ENCODE measurements around the gene SP4. TPM values are rescaled to one million over a fixed set of nuclear protein-coding genes. Genes with fewer than 3 reads are reported as not detected.

Gene SP4
- total and polyA plus RNA-seq, 2 experiments from 2014 or later, result 11.9 to 41.6 TPM

DNA sequence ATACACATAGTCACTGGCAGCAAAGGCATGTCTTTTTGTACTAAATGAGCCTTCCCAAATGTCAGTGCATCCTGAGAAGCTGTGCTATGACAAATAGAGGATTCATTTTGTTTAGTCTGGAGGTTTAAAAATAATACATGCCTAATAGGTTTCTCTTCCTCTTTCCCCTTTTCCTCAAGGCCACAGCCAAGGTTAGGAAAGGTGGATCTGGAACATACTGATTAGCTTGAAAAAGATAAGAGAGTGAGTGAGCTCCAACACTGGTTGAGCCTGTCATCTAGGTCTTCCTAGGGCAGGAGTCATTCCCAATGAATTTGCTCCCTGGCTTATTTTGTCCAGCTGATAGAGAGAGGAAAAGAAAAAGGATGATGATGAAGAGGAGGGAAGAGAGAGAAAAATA lies 14.4 kb upstream of the SP4 start (continued):
- TF ChIP-seq ZNF114 (CRISPR knock-in tag; IDR thresholded peaks at IDR 0.05) (no peak), ETS1 (IDR thresholded peaks at IDR 0.05) (no peak), ZNF462 (CRISPR knock-in tag; IDR thresholded peaks at IDR 0.05) (no peak)

DNA sequence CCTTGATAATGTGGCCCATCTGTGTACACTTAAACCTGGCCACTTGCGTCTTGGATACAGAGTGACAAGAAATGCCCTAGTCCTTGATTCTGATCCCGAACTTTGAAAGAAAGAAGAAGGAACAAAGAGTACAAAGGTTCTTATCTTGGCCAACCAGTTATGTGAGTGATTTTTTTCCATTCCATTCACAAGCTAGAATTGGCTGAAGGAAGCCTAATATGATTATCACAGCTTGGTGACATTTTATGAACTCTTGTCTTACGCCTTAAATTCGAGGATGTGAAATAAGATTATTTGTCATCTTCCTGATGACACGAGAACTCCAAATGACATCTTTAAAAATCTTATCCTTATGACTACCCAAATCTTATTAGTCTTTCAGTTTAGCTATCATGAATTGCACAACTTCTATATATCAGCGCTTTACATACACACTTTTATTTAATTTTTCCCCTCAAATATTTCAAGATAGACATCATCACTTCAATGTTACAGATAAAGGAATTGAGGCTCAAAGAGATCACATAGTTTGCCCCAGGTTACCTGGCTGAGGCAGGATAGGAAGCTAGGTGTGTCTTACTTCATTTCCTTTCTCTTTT lies 13.0 kb upstream of the SP4 start:
- H3F3A ChIP-seq (replicated peaks; ENCODE audit: low read depth), result no peaks in the 10 kb centered on the region
- peaks cover 10% of the 10 kb centered on the region for H3K27me3 Mint-ChIP-seq (ENCODE audit: insufficient read depth, low read depth, poor library complexity)
- H3K27ac Mint-ChIP-seq, result no peak overlapping the region
- H3K4me2 ChIP-seq, result no peak overlapping the region
- H3K9me2 ChIP-seq (ENCODE audit: insufficient read depth), result peaks cover 4% of the 10 kb centered on the region; the same call in 1 of the 2 replicates
- H2AFZ ChIP-seq, result peak overlapping the region; percentile 80
- no peaks in the 10 kb centered on the region for H3K36me3 ChIP-seq (ENCODE audit: insufficient read depth)
- H3K36me3 Mint-ChIP-seq (ENCODE audit: low read depth), result no peaks in the 10 kb centered on the region
- H3K27me3 ChIP-seq (ENCODE audit: insufficient read depth), result no peaks in the 10 kb centered on the region
- no peaks in the 10 kb centered on the region for H3K9me3 Mint-ChIP-seq
- H3K4me3 Mint-ChIP-seq, result no peak overlapping the region
- H3K4me1 ChIP-seq (ENCODE audit: insufficient read depth), result peaks cover 13% of the 10 kb centered on the region
- ATAC-seq (no peak), DNase-seq (ENCODE audit: low spot score) (no peak)
- no peak overlapping the region for H3K4me3 ChIP-seq
- peaks cover 16% of the 10 kb centered on the region for H3K4me1 Mint-ChIP-seq
- no peak overlapping the region for H3K27ac ChIP-seq (ENCODE audit: low read depth)
- H4K20me1 ChIP-seq (replicated peaks; ENCODE audit: insufficient read depth), result no peaks in the 10 kb centered on the region
- no peaks in the 10 kb centered on the region for H3K79me2 ChIP-seq (replicated peaks; ENCODE audit: insufficient read depth)
- TF ChIP-seq ETS1 (IDR thresholded peaks at IDR 0.05), result no peak
- TF ChIP-seq NANOG (IDR thresholded peaks at IDR 0.05; ENCODE audit: borderline replicate concordance), result no peak
- no peak for TF ChIP-seq CTCF (conservative IDR thresholded peaks at IDR 0.05; ENCODE audit: low read depth in 2 of 2)
